SIG-M5 treated with dmso at 0.1 percent for 504 hours (cell line): ENCODE results near the gene BCAP29.

Experiments
- DNase-seq: peaks from one replicate; lab custom pipeline; 2025; ENCODE audit not compliant: unreplicated experiment; lab: John Stamatoyannopoulos, UW

Gene BCAP29

GRCh38 chr7:107661865-107662379 is 81.9 kb downstream of the BCAP29 start:
- no peak for DNase-seq

GRCh38 chr7:107663196-107663595 is 83.2 kb downstream of the BCAP29 start:
- DNase-seq: no peak

DNA sequence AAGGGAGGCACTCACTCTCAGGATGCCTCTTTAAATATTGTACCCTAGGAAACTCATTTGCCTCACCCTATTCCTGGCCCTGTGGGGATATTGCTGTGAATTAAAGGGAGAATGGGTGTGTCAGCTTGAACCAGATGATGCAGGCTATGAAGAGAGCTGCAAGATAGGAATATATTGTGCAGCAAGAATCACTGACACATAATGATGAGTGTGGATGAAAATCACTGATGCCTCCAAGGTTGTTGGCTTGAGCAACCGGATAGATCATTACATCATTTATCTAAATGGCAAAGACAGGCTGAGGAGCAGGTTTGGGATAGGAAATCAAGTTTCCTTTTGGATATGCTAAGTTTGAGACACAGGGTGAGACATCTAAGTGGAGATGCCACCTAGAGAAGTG is 86.7 kb downstream of the BCAP29 start:
- no peak for DNase-seq

- no peak for DNase-seq
Observed at GRCh38 chr7:107667341-107667740, 87.3 kb downstream of the BCAP29 start.

DNA sequence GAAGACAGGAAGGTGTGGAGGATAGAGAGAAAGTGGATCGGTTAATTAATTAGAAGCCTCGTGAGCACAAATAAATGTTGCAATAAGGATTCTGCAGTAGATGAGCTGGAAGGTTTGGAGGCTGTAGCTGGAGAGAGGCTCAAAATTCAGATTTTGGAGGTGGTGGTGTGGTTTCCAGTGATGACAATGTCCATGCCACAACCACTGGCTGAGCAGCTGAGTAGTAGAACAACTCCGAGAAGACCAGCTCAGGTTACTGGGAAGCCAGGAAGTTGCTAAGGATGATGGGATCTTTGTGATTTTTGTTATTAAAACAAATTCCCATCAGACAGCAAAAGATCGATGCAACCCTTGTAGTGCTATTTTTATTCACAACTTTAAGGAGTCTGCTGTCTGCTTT is 88.2 kb downstream of the BCAP29 start:
- no peak for DNase-seq
